GM21529 (cell line): ENCODE data around the gene GPHN.

Experiments
- ATAC-seq: cut with Tn5 transposase; IDR thresholded peaks from one replicate; pipeline ENCODE4 v1.9.1; 2021; ENCODE audit not compliant: unreplicated experiment

The GPHN gene

DNA sequence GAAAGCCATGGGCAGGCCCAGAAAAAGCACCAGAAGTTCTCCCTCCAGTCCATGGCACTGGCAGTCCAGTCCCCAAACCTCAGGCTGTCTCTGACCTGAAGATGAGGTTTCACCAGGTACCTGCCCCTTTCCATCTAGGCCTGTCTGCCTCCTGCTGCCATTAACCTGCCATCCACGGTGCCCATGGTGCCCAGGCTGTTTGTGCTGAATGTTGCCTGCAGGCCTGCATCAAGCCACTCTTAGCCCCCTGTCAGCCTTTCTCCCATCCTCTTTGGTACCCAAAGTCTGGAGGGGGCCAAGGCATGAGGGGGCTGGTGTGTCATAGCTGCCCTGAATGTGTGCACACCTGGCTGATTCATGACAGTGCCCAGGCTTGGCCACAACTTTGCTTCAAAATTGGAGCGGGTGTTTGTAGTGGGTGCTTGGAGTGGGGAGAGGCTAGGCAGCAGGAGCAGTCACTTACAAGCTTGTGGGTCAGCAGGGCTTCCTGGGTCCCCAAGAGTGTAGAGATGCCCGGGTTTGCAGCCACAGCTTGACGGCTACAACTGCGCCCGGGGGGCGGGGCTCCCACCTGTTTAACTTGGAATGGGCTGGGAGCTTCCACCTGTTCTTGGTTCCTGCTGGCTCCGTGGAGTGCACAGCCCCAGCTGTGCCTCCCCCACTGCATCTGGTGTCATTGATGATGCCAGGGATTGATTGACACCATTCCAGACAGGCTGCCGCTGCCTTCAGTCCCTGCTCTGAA lies 88.5 kb downstream of the GPHN start:
- ATAC-seq, result no peak

- ATAC-seq, result no peak
Observed at GRCh38 chr14:66600416-66600815, 92.5 kb downstream of the GPHN start.

- no peak for ATAC-seq
Observed at GRCh38 chr14:66601932-66602578, 94.1 kb downstream of the GPHN start.

- no peak for ATAC-seq
Observed at GRCh38 chr14:66603945-66604344, 96.0 kb downstream of the GPHN start.

DNA sequence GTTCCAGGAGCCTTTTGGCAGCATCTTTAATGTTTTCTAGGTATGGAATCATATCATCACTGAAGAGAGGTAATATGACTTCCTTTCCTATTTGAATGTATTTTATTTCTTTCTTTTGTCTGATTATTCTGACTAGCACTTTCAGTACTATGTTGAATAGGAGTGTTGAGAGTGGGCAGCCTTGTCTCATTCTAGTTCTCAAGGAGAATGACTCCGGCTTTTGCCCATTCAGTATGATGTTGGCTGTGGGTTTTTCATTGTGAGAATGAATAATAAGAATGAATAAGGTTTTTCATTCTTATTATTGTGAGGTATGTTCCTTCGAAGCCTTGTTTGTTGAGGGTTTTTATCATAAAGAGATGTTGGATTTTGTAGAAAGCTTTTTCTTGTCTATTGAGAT lies 98.9 kb downstream of the GPHN start:
- no peak for ATAC-seq

- no peak for ATAC-seq
Observed at GRCh38 chr14:66610154-66610563, 102.2 kb downstream of the GPHN start.

GRCh38 chr14:66613344-66613743 lies 105.4 kb downstream of the GPHN start:
- ATAC-seq, result no peak

DNA sequence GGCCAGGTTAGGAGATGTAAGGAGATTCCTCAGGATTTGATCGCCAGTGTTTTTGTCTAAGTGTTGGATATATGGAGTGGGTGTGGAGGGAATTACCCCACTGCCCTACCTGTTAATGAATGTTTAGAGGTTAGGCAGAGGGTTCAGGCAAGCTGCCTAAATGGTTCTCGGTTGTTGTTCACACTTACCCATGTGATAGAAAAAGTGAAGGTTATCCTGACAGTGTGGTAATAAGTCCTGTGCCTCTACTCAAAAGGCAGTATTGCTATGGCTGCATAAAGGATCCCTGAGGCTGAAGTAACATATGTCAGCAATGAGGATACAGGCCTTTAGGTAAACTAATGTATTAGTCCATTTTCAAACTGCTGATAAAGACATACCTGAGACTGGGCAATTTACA lies 112.0 kb downstream of the GPHN start:
- no peak for ATAC-seq

DNA sequence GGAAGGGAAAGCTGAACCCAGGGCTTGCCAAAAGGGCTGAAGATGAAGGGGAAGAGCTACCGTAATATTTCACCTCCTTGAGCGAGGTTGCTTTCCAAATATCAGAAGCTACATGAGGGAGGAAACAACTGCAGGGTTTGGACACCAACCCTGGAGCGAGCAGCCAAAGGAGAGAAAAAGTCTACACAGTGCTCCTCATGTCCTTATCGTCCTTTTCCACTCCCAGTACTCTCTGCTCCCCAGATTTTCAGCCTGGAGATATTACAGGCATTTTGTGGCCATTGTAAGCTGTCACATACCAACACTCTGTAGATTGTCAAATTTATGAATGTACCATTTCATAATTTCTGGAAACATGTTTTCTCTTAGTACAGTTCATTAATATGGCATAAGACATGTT lies 115.9 kb downstream of the GPHN start:
- ATAC-seq, result no peak

- no peak for ATAC-seq
Observed at GRCh38 chr14:66624336-66624937, 116.5 kb downstream of the GPHN start.

- ATAC-seq, result no peak
Observed at GRCh38 chr14:66628636-66629035, 120.7 kb downstream of the GPHN start.

DNA sequence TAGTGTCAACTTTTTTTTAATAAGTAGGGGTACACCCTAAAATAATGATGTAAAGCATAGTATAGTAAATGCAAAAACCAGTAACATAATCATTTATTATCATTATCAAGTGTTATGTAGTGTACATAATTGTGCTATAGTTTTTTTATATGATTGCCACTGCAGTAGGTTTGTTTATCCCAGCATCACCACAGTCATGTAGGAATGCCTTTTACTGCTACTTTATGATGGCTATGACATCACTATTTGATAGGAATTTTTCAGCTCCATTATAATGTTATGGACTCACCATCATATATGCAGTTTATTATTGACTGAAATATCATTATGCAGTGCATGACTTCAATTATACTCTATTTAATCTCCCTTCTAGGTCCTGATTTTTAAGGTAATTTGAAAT lies 121.6 kb downstream of the GPHN start:
- no peak for ATAC-seq

DNA sequence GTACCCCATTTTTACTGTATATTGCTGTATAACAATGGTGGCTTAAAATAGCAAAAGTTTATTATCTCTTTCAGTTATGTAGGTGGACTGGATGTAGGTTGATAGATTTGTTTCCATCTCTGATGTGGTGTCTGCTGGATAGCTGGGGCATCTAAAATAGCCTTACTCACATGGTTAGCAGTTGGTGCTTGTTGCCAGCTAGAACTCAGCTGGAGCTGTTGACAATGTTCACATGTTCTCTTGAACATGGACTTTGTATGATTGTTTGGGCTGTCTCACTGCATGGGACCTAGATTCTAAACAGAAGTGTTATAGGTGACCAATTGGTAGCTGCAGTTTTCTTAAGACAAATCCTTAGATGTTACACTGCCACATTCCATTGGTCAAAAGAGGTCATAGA lies 126.9 kb downstream of the GPHN start:
- ATAC-seq, result no peak

- no peak for ATAC-seq
Observed at GRCh38 chr14:66635435-66635834, 127.5 kb downstream of the GPHN start.

- no peak for ATAC-seq
Observed at GRCh38 chr14:66636240-66636639, 128.3 kb downstream of the GPHN start.

GRCh38 chr14:66638689-66639088 lies 130.7 kb downstream of the GPHN start:
- ATAC-seq, result no peak

DNA sequence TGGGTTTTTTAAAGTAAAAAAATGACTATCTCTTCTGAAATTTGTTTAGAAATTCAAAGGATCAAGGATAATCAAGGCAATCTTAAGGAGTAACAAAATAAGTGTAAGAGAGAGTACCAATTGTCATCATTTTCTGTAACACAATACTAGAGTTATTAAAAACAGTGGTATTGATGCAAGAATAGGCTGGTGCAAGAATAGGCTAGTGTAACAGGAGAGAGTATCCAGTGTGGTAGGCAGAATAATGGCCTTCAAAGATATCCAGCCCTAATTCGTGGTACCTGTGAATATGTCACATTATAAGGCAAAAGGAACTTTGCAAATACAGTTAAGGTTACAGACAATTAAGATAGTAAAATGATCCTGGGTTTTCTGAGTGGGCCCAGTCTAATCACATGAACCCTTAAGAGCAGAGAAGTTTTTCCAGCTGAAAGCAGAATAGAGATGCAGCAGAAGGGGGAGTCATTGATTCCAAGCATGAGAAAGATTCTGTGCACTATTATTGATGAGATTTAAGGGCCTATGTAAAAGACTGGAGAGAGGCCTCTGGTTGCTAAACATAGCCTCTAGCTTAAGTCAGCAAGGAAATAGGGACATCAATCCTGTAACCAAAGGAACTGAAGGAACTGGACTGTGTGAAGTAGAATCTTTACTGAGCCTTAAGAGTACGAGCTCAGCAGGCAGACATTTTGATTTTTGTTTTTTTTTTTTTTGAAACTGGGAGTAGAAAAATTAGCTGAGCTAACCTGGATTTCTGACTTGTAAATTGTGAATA lies 134.1 kb downstream of the GPHN start:
- no peak for ATAC-seq

DNA sequence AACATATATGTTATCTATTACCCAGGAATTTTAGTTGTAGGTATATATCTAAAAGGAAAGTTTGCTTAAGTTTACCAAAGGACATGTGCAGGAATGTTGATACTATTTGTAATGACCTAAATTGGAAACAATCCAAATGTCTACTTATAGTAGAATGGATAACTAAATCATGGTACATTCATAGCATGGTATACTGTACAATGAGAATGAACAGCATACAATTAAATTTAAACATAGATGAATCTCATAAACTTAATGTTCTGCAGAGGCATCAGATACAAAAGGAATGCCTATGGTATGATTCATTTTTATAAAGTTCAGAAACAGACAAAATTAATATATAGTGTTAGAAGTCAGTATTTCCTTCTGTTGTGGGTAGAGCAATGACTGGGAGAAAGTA lies 135.4 kb downstream of the GPHN start:
- ATAC-seq, result no peak

DNA sequence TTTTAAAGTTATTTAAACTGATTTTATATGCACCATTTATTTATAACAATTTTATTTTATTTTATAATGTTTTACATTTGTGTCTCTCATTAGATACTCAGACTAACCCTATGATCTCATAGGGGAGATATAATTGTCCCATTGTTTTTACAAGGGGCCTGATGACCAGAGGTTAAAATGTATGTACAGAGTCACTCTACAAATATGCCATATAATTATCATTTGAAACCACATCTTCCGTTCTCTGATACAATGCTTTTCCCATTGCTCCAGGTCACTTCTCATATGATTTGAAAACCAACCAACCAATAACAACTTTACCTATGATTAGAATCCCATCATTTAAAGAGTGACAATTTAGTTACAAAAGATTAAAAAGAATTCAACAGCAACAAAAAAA lies 137.8 kb downstream of the GPHN start:
- ATAC-seq, result no peak

DNA sequence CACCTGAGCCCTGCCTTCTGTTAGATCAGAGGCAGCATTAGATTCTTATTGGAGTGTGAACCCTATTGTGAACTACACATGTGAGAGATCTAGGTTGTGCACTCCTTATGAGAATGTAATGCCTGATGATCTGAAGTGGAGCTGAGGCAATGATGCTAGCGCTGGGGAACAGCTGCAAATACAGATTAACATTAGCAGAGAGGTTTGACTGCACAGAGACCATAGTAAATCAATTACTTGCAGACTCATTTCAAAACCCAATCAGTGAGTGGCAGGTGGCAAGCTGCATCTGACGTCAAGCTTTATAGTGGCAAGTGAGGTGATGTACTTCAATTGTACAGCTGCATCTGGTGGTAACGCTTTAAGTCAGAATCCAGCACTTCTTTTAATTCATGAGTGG lies 141.6 kb downstream of the GPHN start:
- peak; percentile 68 for ATAC-seq

- no peak for ATAC-seq
Observed at GRCh38 chr14:66650491-66650911, 142.6 kb downstream of the GPHN start.
